Colonic mucosa (tissue), 4 donors: ENCODE results near the gene COX6B1. TPM values are rescaled to one million over a fixed set of nuclear protein-coding genes. Genes with fewer than 3 reads are reported as not detected.

Experiments used
- DNase-seq: peaks from one replicate; pipeline ENCODE4 v3.0.0-alpha.2; 2020
- H3K27ac ChIP-seq: fragments of 200-600 bp; one replicate; pipeline ENCODE4 v1.8.0; 2021
- H3K27me3 ChIP-seq: fragments of 200-600 bp; one replicate; pipeline ENCODE4 v1.8.0; 2021
- H3K36me3 ChIP-seq: fragments of 200-600 bp; one replicate; pipeline ENCODE4 v1.8.0; 2021
- H3K4me1 ChIP-seq: fragments of 200-600 bp; one replicate; pipeline ENCODE4 v1.8.0; 2021; ENCODE audit warnings: mild to moderate bottlenecking
- H3K4me3 ChIP-seq: fragments of 200-600 bp; one replicate; pipeline ENCODE4 v1.8.0; 2021
- H3K9ac ChIP-seq, 2 donors: one replicate each; pipeline ENCODE4 v1.7.0; 2013; ENCODE audit warnings: control low read depth in 2 of 2, low read depth in 2 of 2, low read length in 2 of 2
- H3K9me3 ChIP-seq: fragments of 200-600 bp; one replicate; pipeline ENCODE4 v1.8.0; 2021
- intact Hi-C: fragments of 100-400 bp; cut with DNase I; formaldehyde crosslinking; loops from one replicate; pipeline ENCODE4 v1.14.1; 2022
- total RNA-seq, 2 donors: library from RNA; stranded (reverse); fragmentation: NEBNext Ultra II Directional in 1 of 2; extraction: Animal tissue kit (Norgen Biotek cat#: 25700) in 1 of 2; gene quantifications; one replicate each; pipeline ENCODE4 v1.2.1, GENCODE V29; 2021
- TF ChIP-seq, protein P1 (sequence below): fragments of 200-600 bp; IDR thresholded peaks from one replicate; pipeline ENCODE4 v1.8.0; 2022; ENCODE audit warnings: antibody characterized with exemption, mild to moderate bottlenecking
- donor health status: healthy.
- donor health status: DM: no; HTN: no; CAD: no.
- donor health status: DM: no; HTN: no; CAD: no.

COX6B1 gene
- total RNA-seq, 2 donors from 2014 or later = 761 to 820 TPM

DNA sequence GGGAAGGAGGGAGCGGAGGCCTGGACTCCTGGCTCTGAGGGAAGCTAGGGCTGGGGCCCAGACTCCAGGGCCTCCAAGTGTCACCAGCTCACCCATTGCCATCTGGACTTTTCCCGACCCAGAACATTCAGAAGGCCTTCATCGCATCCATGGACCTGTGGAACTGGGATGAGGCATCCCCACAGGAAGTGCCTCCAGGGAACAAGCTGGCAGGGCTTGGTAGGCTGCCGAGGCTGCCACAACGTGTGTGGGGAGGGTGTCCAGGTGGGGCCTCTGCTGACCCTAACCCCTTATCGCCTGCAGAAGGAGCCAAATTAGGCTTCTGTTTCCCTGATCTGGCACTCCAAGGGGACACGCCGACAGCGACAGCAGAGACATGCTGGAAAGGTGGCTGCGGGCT, 5.8 kb upstream of the COX6B1 start:
- no peaks in the 10 kb centered on the region for H3K9me3 ChIP-seq
- intact Hi-C loops = no loop called here
- no peaks in the 10 kb centered on the region for H3K4me1 ChIP-seq
- no peak overlapping the region for H3K9ac ChIP-seq
- H3K27me3 ChIP-seq = no peaks in the 10 kb centered on the region
- no peak overlapping the region for H3K27ac ChIP-seq
- no peaks in the 10 kb centered on the region for H3K36me3 ChIP-seq
- TF ChIP-seq, protein P1, sequence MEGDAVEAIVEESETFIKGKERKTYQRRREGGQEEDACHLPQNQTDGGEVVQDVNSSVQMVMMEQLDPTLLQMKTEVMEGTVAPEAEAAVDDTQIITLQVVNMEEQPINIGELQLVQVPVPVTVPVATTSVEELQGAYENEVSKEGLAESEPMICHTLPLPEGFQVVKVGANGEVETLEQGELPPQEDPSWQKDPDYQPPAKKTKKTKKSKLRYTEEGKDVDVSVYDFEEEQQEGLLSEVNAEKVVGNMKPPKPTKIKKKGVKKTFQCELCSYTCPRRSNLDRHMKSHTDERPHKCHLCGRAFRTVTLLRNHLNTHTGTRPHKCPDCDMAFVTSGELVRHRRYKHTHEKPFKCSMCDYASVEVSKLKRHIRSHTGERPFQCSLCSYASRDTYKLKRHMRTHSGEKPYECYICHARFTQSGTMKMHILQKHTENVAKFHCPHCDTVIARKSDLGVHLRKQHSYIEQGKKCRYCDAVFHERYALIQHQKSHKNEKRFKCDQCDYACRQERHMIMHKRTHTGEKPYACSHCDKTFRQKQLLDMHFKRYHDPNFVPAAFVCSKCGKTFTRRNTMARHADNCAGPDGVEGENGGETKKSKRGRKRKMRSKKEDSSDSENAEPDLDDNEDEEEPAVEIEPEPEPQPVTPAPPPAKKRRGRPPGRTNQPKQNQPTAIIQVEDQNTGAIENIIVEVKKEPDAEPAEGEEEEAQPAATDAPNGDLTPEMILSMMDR = no peak
- no peak for DNase-seq
- H3K4me3 ChIP-seq = no peak overlapping the region

DNA sequence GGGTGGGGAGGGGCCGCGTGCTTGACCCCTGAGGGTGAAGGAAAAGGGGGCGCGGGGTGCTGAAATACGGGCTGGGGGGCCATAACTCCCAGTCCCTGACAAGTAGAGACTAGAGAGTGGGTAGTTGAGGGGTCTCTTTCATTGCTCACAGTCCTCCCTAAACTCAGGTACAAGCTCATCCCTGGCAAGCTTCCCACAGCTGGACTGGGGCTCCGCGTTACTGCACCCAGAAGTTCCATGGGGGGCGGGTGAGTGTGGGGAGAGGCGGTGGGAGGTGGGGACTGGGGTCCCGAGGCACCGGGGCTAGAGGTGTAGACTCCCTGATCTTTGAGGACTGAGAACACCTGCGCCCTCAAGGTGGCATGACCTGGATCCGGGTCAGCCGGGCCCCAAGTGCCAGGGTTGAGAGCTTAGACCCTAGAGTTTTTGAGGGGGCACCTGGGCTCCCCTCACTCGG, 5.3 kb upstream of the COX6B1 start:
- Histone ChIP-seq H3K4me3 (peak overlapping the region; percentile 55), H3K27ac (peak overlapping the region; percentile 96), H3K9me3 (no peaks in the 10 kb centered on the region), H3K27me3 (no peaks in the 10 kb centered on the region), H3K4me1 (peaks cover 5% of the 10 kb centered on the region), H3K9ac (peak overlapping the region; percentile 90 to 92), H3K36me3 (no peaks in the 10 kb centered on the region)
- intact Hi-C loops = no loop called here
- TF ChIP-seq, protein P1 = no peak
- DNase-seq = peak; percentile 42

DNA sequence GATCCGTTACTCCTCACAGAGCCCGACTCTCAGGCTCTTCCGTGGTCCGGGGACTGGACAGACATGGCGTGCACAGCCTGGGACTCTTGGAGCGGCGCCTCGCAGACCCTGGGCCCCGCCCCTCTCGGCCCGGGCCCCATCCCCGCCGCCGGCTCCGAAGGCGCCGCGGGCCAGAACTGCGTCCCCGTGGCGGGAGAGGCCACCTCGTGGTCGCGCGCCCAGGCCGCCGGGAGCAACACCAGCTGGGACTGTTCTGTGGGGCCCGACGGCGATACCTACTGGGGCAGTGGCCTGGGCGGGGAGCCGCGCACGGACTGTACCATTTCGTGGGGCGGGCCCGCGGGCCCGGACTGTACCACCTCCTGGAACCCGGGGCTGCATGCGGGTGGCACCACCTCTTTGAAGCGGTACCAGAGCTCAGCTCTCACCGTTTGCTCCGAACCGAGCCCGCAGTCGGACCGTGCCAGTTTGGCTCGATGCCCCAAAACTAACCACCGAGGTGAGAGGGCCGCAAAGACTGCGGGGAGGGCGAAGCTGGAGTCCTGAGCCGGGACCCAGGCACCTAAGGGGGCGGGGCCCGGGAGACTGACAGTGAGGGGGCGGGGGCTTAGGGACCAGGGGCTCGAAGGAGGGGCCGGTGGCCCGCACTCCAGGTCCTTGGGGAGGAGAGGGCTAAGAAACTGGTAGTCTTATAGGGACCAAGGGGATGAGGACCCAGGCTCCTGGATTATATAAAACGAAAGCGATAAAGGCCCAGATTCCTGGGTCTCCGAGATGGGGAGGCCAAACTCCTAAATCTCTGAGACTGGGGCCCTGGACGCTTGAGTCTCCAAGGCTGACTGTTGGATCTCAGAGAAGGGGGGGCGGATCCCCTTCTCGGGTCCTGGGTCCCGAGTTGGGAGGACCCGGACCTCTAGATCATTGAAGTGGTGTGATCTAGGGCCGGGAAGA, 4.6 kb upstream of the COX6B1 start:
- Histone ChIP-seq H3K9me3 (no peaks in the 10 kb centered on the region), H3K27me3 (no peaks in the 10 kb centered on the region), H3K36me3 (no peaks in the 10 kb centered on the region), H3K4me3 (peak overlapping the region; percentile 55), H3K9ac (peak overlapping the region; percentile 90 to 92), H3K27ac (peak overlapping the region; percentile 96), H3K4me1 (peaks cover 5% of the 10 kb centered on the region)
- TF ChIP-seq, protein P1 = no peak
- intact Hi-C loops = no loop called here
- DNase-seq = peak; percentile 90

DNA sequence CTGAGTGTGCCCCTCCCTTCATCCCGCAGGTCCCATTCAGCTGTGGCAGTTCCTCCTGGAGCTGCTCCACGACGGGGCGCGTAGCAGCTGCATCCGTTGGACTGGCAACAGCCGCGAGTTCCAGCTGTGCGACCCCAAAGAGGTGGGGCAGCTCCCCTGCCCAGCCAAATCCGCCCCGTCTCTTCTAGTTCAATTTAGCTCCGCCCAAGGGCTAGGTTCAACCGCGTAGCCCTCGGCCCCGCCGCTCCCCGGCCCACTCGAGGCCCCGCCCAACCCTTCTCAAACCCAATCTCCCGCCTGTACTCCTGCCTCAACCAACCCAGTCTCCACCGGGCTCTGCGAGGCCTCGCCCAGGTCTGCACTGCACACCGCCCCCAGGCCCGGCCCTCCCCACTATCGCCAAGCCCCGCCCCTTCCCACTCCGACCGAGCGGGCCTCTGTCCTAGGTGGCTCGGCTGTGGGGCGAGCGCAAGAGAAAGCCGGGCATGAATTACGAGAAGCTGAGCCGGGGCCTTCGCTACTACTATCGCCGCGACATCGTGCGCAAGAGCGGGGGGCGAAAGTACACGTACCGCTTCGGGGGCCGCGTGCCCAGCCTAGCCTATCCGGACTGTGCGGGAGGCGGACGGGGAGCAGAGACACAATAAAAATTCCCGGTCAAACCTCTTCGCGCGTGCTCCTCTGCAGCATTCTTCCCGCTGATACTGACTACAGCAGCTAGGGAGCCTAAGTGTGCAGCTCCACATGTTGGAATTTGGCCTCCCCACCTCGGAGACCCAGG, 3.7 kb upstream of the COX6B1 start:
- Histone ChIP-seq H3K9me3 (no peaks in the 10 kb centered on the region), H3K9ac (peak overlapping the region; percentile 90 to 92), H3K36me3 (no peaks in the 10 kb centered on the region), H3K4me3 (peak overlapping the region; percentile 55), H3K27me3 (no peaks in the 10 kb centered on the region), H3K4me1 (peaks cover 5% of the 10 kb centered on the region), H3K27ac (peak overlapping the region; percentile 96)
- intact Hi-C loops = no loop called here
- DNase-seq = peak; percentile 98
- TF ChIP-seq, protein P1 = no peak

DNA sequence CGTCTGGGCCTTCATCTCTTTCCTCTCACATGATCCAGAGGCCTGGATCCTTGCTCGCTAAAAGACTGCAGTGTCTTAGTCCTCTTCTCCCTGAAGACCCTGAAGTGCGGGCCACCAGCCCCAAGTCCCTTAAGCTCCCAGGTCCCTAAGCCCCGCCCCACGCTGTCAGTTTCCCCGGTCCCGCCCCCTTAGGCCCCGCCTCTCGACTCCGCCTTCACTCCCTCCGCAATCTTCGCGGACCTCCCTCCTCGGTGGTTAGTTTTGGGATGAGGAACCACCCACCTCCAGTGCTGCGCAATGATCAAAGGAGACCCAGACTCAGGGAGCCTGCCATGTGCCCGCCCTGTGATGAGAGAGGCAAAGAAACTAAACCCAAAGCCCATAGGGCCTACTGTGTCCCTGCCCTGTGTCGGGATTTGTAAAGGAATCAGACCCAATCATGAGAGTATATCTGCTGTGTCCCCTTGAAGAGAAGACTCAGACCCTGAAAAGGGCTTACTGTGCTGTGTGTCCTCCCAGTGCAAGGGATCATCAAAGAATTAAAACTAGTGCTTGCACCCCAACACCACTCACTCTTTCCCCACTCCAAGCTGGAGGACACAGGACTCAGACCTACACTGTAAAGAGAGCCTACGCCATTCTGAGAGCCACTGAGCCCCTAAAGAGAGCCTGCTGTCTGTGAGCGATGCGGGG, 3.0 kb upstream of the COX6B1 start:
- Histone ChIP-seq H3K9me3 (no peaks in the 10 kb centered on the region), H3K4me3 (peak overlapping the region; percentile 55), H3K36me3 (no peaks in the 10 kb centered on the region), H3K4me1 (peaks cover 7% of the 10 kb centered on the region), H3K27me3 (no peaks in the 10 kb centered on the region), H3K9ac (peak overlapping the region; percentile 72 to 92), H3K27ac (peak overlapping the region; percentile 96)
- peak; percentile 94 for DNase-seq
- TF ChIP-seq, protein P1 = no peak
- intact Hi-C loops = no loop called here
